Endothelial cell of umbilical vein (primary cell): ENCODE data around the gene CNTD1.

ENCODE experiments used
- POLR2A ChIP-seq: IDR thresholded peaks from 2 replicates; pipeline ENCODE4 v1.6.1; 2012; ENCODE audit warnings: low read depth, mild to moderate bottlenecking, control low read depth, low read length
- POLR2AphosphoS5 ChIP-seq: IDR thresholded peaks from 2 replicates; pipeline ENCODE4 v1.6.1; 2012; ENCODE audit warnings: low read depth, mild to moderate bottlenecking, control low read depth, low read length, moderate library complexity; ENCODE audit not compliant: insufficient read depth

DNA sequence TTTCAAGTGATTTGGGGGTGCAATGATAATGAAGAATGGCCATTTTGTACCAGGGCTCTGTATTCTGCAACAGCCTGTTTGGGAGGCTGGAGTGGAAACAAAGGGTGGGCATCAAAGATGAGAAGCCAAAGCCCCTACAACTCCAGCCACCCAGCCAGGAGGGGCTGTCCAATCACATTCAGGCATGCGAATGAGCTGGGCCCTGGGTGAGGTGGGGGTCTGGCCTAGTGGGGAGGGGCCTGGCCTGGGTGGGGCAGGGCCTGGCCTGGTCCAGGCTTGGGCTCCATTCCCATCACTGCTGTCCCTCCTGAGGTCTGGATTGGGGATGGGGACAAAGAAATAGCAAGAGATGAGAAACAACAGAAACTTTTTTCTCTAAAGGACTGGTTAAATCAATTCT, 58.7 kb downstream of the CNTD1 start:
- TF ChIP-seq POLR2AphosphoS5 (no peak), POLR2A (no peak)
